NCI-H2196 (cell line): ENCODE data around the gene SPHKAP.
"Not testable (repeated sequence)": the region's sequence is repeated elsewhere in the genome, so short reads cannot be mapped to it uniquely, and the experiment has no call there.

Experiments used
- DNase-seq: peaks from one replicate; lab custom pipeline; 2025; ENCODE audit not compliant: unreplicated experiment; lab: John Stamatoyannopoulos, UW

SPHKAP gene

GRCh38 chr2:228181098-228182019 is at the start of gene SPHKAP:
SPHKAP (minus strand) TSS chr2:228181687; CDS start chr2:228181598, 89 bp downstream.
- DNase-seq: no peak

- DNase-seq: no peak
These were observed 46.0 kb upstream of the SPHKAP start for GRCh38 chr2:228227466-228227865.

- no peak for DNase-seq
These were observed 42.9 kb upstream of the SPHKAP start for GRCh38 chr2:228224410-228224809.

GRCh38 chr2:228218593-228218992 is 37.1 kb upstream of the SPHKAP start:
- DNase-seq: not testable (repeated sequence)

- no peak for DNase-seq
These were observed 16.0 kb upstream of the SPHKAP start for GRCh38 chr2:228197504-228197903.

- DNase-seq: peak; percentile 20
These were observed 1.0 kb downstream of the SPHKAP start for GRCh38 chr2:228180181-228181097.

GRCh38 chr2:228167290-228167689 is 14.2 kb downstream of the SPHKAP start:
- no peak for DNase-seq

- DNase-seq: no peak
These were observed 16.8 kb downstream of the SPHKAP start for GRCh38 chr2:228164718-228165117.

- no peak for DNase-seq
These were observed 23.6 kb downstream of the SPHKAP start for GRCh38 chr2:228157841-228158240.

GRCh38 chr2:228144961-228145360 is 36.5 kb downstream of the SPHKAP start:
- no peak for DNase-seq

GRCh38 chr2:228140934-228141528 is 40.5 kb downstream of the SPHKAP start:
- no peak for DNase-seq

GRCh38 chr2:228136027-228136426 is 45.5 kb downstream of the SPHKAP start:
- no peak for DNase-seq

GRCh38 chr2:228135300-228135699 is 46.2 kb downstream of the SPHKAP start:
- no peak for DNase-seq

GRCh38 chr2:228131833-228132232 is 49.7 kb downstream of the SPHKAP start:
- no peak for DNase-seq

- DNase-seq: no peak
These were observed 55.1 kb downstream of the SPHKAP start for GRCh38 chr2:228126401-228126800.

GRCh38 chr2:228118940-228119339 is 62.5 kb downstream of the SPHKAP start:
- no peak for DNase-seq

- DNase-seq: no peak
These were observed 73.6 kb downstream of the SPHKAP start for GRCh38 chr2:228107846-228108245.

- no peak for DNase-seq
These were observed 75.8 kb downstream of the SPHKAP start for GRCh38 chr2:228105526-228106250.

- no peak for DNase-seq
These were observed 77.3 kb downstream of the SPHKAP start for GRCh38 chr2:228104215-228104614.

- no peak for DNase-seq
These were observed 78.1 kb downstream of the SPHKAP start for GRCh38 chr2:228103379-228103778.

GRCh38 chr2:228102949-228103348 is 78.5 kb downstream of the SPHKAP start:
- no peak for DNase-seq
